SK-N-SH (cell line): Measurements from ENCODE around the gene ADCY10.

ENCODE experiments used
- CTCF ChIP-seq: fragments of 200-600 bp; sonication (generic); IDR thresholded peaks from 2 replicates; pipeline ENCODE4 v1.6.1; 2017; ENCODE audit warnings: antibody characterized with exemption, mild to moderate bottlenecking, moderate library complexity
- EP300 ChIP-seq, 2 experiments: IDR thresholded peaks; 2 replicates each; pipeline versions ENCODE4 v1.4.0 to v1.6.1; 2012; ENCODE audit warnings: borderline replicate concordance in 1 of 2, low read depth in 1 of 2, low read length in 1 of 2
- EZH2phosphoT487 ChIP-seq: fragments of 200-600 bp; sonication (generic); IDR thresholded peaks from 2 replicates; pipeline ENCODE4 v1.6.1; 2017; ENCODE audit warnings: low read depth, mixed run types, mild to moderate bottlenecking, antibody characterized with exemption, moderate library complexity, borderline replicate concordance
- FOXJ3 ChIP-seq: sonication (generic); formaldehyde crosslinking; IDR thresholded peaks from 2 replicates; pipeline ENCODE4 v1.5.1; 2020; ENCODE audit warnings: mild to moderate bottlenecking, missing genetic modification reagents
- MEF2A ChIP-seq: IDR thresholded peaks from 2 replicates; pipeline ENCODE4 v1.4.0; 2012; ENCODE audit warnings: low read depth, borderline replicate concordance
- MXI1 ChIP-seq: IDR thresholded peaks from 2 replicates; pipeline ENCODE4 v1.6.1; 2012; ENCODE audit warnings: mild to moderate bottlenecking, low read depth, low read length, improper control_type of control experiment
- NRF1 ChIP-seq: IDR thresholded peaks from 2 replicates; pipeline ENCODE4 v1.6.1; 2012; ENCODE audit warnings: low read depth, mild to moderate bottlenecking, low read length
- POLR2AphosphoS5 ChIP-seq: IDR thresholded peaks from 2 replicates; pipeline ENCODE4 v1.6.1; 2012; ENCODE audit warnings: low read depth, low read length
- YY1 ChIP-seq: IDR thresholded peaks from 2 replicates; pipeline ENCODE4 v1.4.0; 2012; ENCODE audit warnings: low read depth, mild to moderate bottlenecking

DNA sequence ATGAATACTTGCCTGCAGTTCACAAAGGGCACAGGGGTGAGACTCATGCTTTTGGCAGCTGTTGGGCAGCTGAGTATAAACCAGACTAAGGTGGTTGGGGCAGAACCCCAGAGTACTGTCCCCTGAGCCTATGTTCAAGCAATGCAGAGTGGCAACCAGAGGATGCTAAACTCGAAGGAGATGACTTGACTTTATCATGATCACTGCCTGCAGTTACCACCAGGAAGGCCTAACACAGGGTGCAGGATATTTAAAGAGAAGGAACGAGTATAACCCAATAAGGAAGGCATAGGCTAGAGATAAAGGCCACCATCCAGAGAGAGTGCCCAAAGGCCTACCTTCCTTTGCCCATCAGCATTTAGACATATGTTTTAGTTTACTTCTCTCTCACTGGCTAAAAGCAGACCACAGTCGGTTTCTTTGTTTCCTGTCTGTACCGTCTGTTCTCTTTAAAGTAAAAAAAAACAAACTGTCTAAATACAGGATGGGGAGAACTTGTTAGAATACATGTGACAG is 108.8 kb downstream of the ADCY10 start:
- TF ChIP-seq CTCF = no peak
- TF ChIP-seq YY1 = no peak
- TF ChIP-seq EP300 (IDR thresholded peaks at IDR 0.05; ENCODE audit: borderline replicate concordance in 1 of 2, low read depth in 1 of 2, low read length in 1 of 2) = no peak
- no peak for TF ChIP-seq POLR2AphosphoS5
- TF ChIP-seq NRF1 = no peak
- TF ChIP-seq EZH2phosphoT487 = no peak
- TF ChIP-seq MXI1 = no peak
- TF ChIP-seq FOXJ3 (CRISPR knock-in tag) = no peak
- TF ChIP-seq MEF2A = no peak
